HepG2 (cell line): ENCODE data around the gene AGRN. TPM values are rescaled to one million over a fixed set of nuclear protein-coding genes. Genes with fewer than 3 reads are reported as not detected.

Experiments
- ATAC-seq: fragments of 200-7000 bp; cut with Tn5 transposase; 3 replicates; pipeline ENCODE4 v1.9.1; 2020; ENCODE audit warnings: mild to moderate bottlenecking, moderate library complexity
- BruUV-seq: library from RNA; stranded (reverse); fragments of 400-500 nt; replicated peaks from 2 replicates; lab custom pipeline; 2021; lab: Mats Ljungman, UMichigan
- CTCF ChIA-PET: fragments of 300-600 bp; formaldehyde crosslinking; extraction: SDS; loops from one replicate; lab custom pipeline; 2021; ENCODE audit warnings: low total read pairs, inconsistent platforms, low intra/inter-chr PET ratio; lab: Yijun Ruan, JAX
- POLR2A ChIA-PET: fragments of 350-600 bp; sonication (Branson Sonifier 250); formaldehyde crosslinking; loops from one replicate; lab custom pipeline; 2020; ENCODE audit warnings: antibody characterized with exemption, inconsistent platforms; lab: Yijun Ruan, JAX
- DNase-seq: peaks from one replicate; pipeline ENCODE4 v3.0.0-alpha.2; 2015; ENCODE audit warnings: low spot score
- FAIRE-seq: peaks from 3 replicates; lab custom pipeline; 2011; peaks lifted over from hg19 to GRCh38; lab: Jason Lieb, UNC
- H2AFZ ChIP-seq: one replicate; pipeline ENCODE4 v1.6.1; 2011; ENCODE audit warnings: low read length, inconsistent platforms
- H3K27ac ChIP-seq: fragments of 300-600 bp; 3 replicates; pipeline ENCODE4 v1.8.0; 2011; ENCODE audit warnings: mixed run types, mild to moderate bottlenecking, mixed read lengths, low read length, inconsistent platforms; ENCODE audit not compliant: insufficient read depth; ENCODE audit errors: extremely low read length
- H3K27me3 ChIP-seq, 2 experiments: fragments of 200-600 bp in 1 of 2; 2 replicates in 1 of 2; 3 replicates in 1 of 2; pipeline versions ENCODE4 v1.6.0 to v1.8.0; 2011; ENCODE audit warnings: low read length in 2 of 2, mild to moderate bottlenecking in 2 of 2, moderate library complexity in 2 of 2, inconsistent platforms in 1 of 2; ENCODE audit not compliant: insufficient read depth in 2 of 2, control insufficient read depth in 1 of 2
- H3K36me3 ChIP-seq, 2 experiments: fragments of 200-600 bp in 1 of 2; replicated peaks in 1 of 2; 2 replicates in 1 of 2; 3 replicates in 1 of 2; pipeline versions ENCODE4 v1.5.1 to v1.8.0; 2011; ENCODE audit warnings: low read length in 2 of 2, inconsistent platforms in 1 of 2; ENCODE audit not compliant: insufficient read depth in 2 of 2, control insufficient read depth in 1 of 2
- H3K4me1 ChIP-seq: 2 replicates; pipeline ENCODE4 v1.5.1; 2012; ENCODE audit warnings: low read length, inconsistent platforms; ENCODE audit not compliant: insufficient read depth
- H3K4me2 ChIP-seq: 2 replicates; pipeline ENCODE4 v1.6.0; 2011; ENCODE audit warnings: low read depth, low read length, inconsistent platforms
- H3K4me3 ChIP-seq, 3 experiments: fragments of 200-600 bp in 1 of 3; sonication (generic), shearing (Covaris generic) in 1 of 3; replicated peaks in 1 of 3; 2 replicates each; pipeline ENCODE4 v1.5.1; 2011 to 2016; ENCODE audit warnings: low read length in 3 of 3, inconsistent platforms in 2 of 3, low read depth in 2 of 3, mild to moderate bottlenecking in 2 of 3, control low read depth in 1 of 3, mixed read lengths in 1 of 3; ENCODE audit not compliant: insufficient read depth in 1 of 3
- H3K79me2 ChIP-seq: one replicate; pipeline ENCODE4 v1.6.1; 2011; ENCODE audit warnings: low read length, inconsistent platforms; ENCODE audit not compliant: insufficient read depth
- H3K9ac ChIP-seq: 2 replicates; pipeline ENCODE4 v1.6.0; 2011; ENCODE audit warnings: mild to moderate bottlenecking, low read depth, low read length, inconsistent platforms; ENCODE audit not compliant: insufficient read depth
- H3K9me3 ChIP-seq: 2 replicates; pipeline ENCODE4 v1.5.1; 2012; ENCODE audit warnings: mild to moderate bottlenecking, low read length
- H4K20me1 ChIP-seq: 2 replicates; pipeline ENCODE4 v1.6.0; 2011; ENCODE audit warnings: inconsistent platforms, mild to moderate bottlenecking, low read length, moderate library complexity; ENCODE audit not compliant: insufficient read depth
- ATM ChIP-seq: fragments of 450-650 bp; IDR thresholded peaks from 2 replicates; pipeline ENCODE4 v1.7.1; 2017; ENCODE audit warnings: mild to moderate bottlenecking, borderline replicate concordance
- KLF6 ChIP-seq: IDR thresholded peaks from 2 replicates; pipeline ENCODE4 v1.8.0; 2016; ENCODE audit warnings: missing biosample characterization, missing genetic modification reagents
- PHF5A ChIP-seq: IDR thresholded peaks from one replicate; pipeline ENCODE4 v1.6.1; 2018; ENCODE audit warnings: low read depth, missing genetic modification reagents; ENCODE audit not compliant: unreplicated experiment
- RFXAP ChIP-seq: sonication (generic); formaldehyde crosslinking; IDR thresholded peaks from 2 replicates; pipeline ENCODE4 v1.4.0; 2020; ENCODE audit warnings: missing genetic modification reagents, borderline replicate concordance
- ZBTB20 ChIP-seq: sonication (generic); formaldehyde crosslinking; IDR thresholded peaks from 2 replicates; pipeline ENCODE4 v1.8.1; 2023; ENCODE audit warnings: missing genetic modification reagents, low read depth, mild to moderate bottlenecking, borderline replicate concordance
- ZNF232 ChIP-seq: sonication (generic); formaldehyde crosslinking; IDR thresholded peaks from 2 replicates; pipeline ENCODE4 v1.4.0; 2020; ENCODE audit warnings: missing genetic modification reagents, borderline replicate concordance
- ZNF256 ChIP-seq: sonication (generic); formaldehyde crosslinking; conservative IDR thresholded peaks from 2 replicates; pipeline ENCODE4 v1.4.0; 2020; ENCODE audit warnings: missing genetic modification reagents
- ZNF33B ChIP-seq: sonication (generic); formaldehyde crosslinking; IDR thresholded peaks from 2 replicates; pipeline ENCODE4 v1.5.1; 2020; ENCODE audit warnings: mild to moderate bottlenecking, missing genetic modification reagents
- ZNF703 ChIP-seq: sonication (generic); formaldehyde crosslinking; IDR thresholded peaks from 2 replicates; pipeline ENCODE4 v1.5.1; 2020; ENCODE audit warnings: missing genetic modification reagents, mild to moderate bottlenecking, moderate library complexity, borderline replicate concordance
- WGBS: methylation state at CpG from one replicate; pipeline ENCODE4 v1.1.6; 2017; ENCODE audit warnings: low lambda C conversion rate; 5-methylcytosine and 5-hydroxymethylcytosine counted together
- in situ Hi-C: cut with HindIII; loops from 2 replicates; pipeline ENCODE4 v1.10.0; 2017; ENCODE audit warnings: low pct_unique_long_range_greater_than_20kb; ENCODE audit not compliant: extremely low pct_ligation_motif_present
- intact Hi-C: fragments of 100-400 bp; cut with micrococcal nuclease; formaldehyde crosslinking; loops from one replicate; pipeline ENCODE4 v1.10.0; 2022; ENCODE audit not compliant: unreplicated experiment
- polyA plus RNA-seq, 8 experiments: library from polyadenylated mRNA; depleted of rRNA in 3 of 8; stranded (reverse) in 7 of 8; unstranded in 1 of 8; fragments of >200 nt; fragmentation: Illumina TruSeq in 4 of 8; extraction: Trizol in 4 of 8; gene quantifications; 2 replicates each; pipeline versions ENCODE4 v1.2.1 to v1.2.3, GENCODE V29; 2011 to 2016; ENCODE audit warnings: low read depth in 4 of 8, missing spikeins in 1 of 8, mixed read lengths in 1 of 8; ENCODE audit not compliant: insufficient read depth in 1 of 8
- total RNA-seq, 5 experiments: library from RNA; depleted of rRNA; stranded (reverse); fragments of >200 nt; fragmentation: Illumina TruSeq; extraction: Trizol; gene quantifications; 2 replicates each; pipeline ENCODE4 v1.2.3, GENCODE V29; 2016; ENCODE audit warnings: low read depth in 1 of 5
- TF ChIP-seq, protein P1 (sequence below): sonication (generic); formaldehyde crosslinking; IDR thresholded peaks from 2 replicates; pipeline ENCODE4; 2020; ENCODE audit warnings: missing genetic modification reagents, mild to moderate bottlenecking, borderline replicate concordance
- TF ChIP-seq, protein P2 (sequence below): sonication (generic); formaldehyde crosslinking; IDR thresholded peaks from 2 replicates; pipeline ENCODE4 v1.4.0; 2020; ENCODE audit warnings: missing genetic modification reagents
- TF ChIP-seq, protein P3 (sequence below): sonication (generic); IDR thresholded peaks from 2 replicates; pipeline ENCODE4 v1.6.1; 2016; ENCODE audit warnings: low read depth, borderline replicate concordance
- TF ChIP-seq, protein P4 (sequence below): sonication (generic); formaldehyde crosslinking; IDR thresholded peaks from 2 replicates; pipeline ENCODE4 v1.5.1; 2020; ENCODE audit warnings: mild to moderate bottlenecking, missing genetic modification reagents, moderate library complexity
- TF ChIP-seq, protein P5 (sequence below): sonication (generic); formaldehyde crosslinking; IDR thresholded peaks from 2 replicates; pipeline ENCODE4 v1.5.1; 2020; ENCODE audit warnings: missing genetic modification reagents, mild to moderate bottlenecking, borderline replicate concordance

AGRN gene
- total and polyA plus RNA-seq, 2 of the 13 experiments (the other 11 are each of a cell fraction or from before 2014, with no cell fraction given), result 29.8 to 65.2 TPM

DNA sequence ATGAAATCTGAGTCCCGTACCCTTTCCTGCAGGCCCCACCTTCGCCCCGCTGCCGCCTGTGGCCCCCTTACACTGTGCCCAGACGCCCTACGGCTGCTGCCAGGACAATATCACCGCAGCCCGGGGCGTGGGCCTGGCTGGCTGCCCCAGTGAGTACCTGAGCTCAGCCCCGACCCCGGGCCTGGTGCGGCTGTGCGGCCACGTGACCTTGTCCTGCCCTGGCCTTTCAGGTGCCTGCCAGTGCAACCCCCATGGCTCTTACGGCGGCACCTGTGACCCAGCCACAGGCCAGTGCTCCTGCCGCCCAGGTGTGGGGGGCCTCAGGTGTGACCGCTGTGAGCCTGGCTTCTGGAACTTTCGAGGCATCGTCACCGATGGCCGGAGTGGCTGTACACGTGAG lies 25.2 kb downstream of the AGRN start (continued):
- TF ChIP-seq, protein P1, sequence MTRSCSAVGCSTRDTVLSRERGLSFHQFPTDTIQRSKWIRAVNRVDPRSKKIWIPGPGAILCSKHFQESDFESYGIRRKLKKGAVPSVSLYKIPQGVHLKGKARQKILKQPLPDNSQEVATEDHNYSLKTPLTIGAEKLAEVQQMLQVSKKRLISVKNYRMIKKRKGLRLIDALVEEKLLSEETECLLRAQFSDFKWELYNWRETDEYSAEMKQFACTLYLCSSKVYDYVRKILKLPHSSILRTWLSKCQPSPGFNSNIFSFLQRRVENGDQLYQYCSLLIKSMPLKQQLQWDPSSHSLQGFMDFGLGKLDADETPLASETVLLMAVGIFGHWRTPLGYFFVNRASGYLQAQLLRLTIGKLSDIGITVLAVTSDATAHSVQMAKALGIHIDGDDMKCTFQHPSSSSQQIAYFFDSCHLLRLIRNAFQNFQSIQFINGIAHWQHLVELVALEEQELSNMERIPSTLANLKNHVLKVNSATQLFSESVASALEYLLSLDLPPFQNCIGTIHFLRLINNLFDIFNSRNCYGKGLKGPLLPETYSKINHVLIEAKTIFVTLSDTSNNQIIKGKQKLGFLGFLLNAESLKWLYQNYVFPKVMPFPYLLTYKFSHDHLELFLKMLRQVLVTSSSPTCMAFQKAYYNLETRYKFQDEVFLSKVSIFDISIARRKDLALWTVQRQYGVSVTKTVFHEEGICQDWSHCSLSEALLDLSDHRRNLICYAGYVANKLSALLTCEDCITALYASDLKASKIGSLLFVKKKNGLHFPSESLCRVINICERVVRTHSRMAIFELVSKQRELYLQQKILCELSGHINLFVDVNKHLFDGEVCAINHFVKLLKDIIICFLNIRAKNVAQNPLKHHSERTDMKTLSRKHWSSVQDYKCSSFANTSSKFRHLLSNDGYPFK, result no peak
- TF ChIP-seq, protein P2, sequence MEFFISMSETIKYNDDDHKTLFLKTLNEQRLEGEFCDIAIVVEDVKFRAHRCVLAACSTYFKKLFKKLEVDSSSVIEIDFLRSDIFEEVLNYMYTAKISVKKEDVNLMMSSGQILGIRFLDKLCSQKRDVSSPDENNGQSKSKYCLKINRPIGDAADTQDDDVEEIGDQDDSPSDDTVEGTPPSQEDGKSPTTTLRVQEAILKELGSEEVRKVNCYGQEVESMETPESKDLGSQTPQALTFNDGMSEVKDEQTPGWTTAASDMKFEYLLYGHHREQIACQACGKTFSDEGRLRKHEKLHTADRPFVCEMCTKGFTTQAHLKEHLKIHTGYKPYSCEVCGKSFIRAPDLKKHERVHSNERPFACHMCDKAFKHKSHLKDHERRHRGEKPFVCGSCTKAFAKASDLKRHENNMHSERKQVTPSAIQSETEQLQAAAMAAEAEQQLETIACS (CRISPR knock-in tag), result no peak
- TF ChIP-seq KLF6 (CRISPR knock-in tag), result no peak
- TF ChIP-seq RFXAP (CRISPR knock-in tag), result no peak
- TF ChIP-seq PHF5A, result no peak
- TF ChIP-seq ZNF33B (CRISPR knock-in tag), result no peak

DNA sequence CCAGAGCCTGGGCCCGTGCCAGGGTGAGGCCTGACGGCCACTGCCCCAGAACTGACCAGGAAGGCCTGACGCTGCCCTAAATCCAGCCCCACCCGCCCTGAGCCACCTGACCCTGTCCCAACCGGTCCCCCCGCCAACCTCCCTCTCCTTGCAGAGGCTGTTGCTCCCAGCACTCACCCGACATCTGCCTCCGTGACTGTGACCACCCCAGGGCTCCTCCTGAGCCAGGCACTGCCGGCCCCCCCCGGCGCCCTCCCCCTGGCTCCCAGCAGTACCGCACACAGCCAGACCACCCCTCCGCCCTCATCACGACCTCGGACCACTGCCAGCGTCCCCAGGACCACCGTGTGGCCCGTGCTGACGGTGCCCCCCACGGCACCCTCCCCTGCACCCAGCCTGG lies 26.3 kb downstream of the AGRN start:
- ATAC-seq, result no peak
- H3K4me1 ChIP-seq, result no peaks in the 10 kb centered on the region
- H3K4me3 ChIP-seq, result no peak overlapping the region
- no peaks in the 10 kb centered on the region for H4K20me1 ChIP-seq
- H3K79me2 ChIP-seq, result no peaks in the 10 kb centered on the region
- no peaks in the 10 kb centered on the region for H3K9me3 ChIP-seq
- H3K4me2 ChIP-seq, result no peak overlapping the region
- TSS peak; percentile 42 for BruUV-seq
- no peaks in the 10 kb centered on the region for H3K27me3 ChIP-seq
- 96% methylated on average over 20 of the region's 20 CpGs for WGBS
- H3K9ac ChIP-seq, result no peak overlapping the region
- POLR2A ChIA-PET, result no interaction called here
- no peak overlapping the region for H3K27ac ChIP-seq
- CTCF ChIA-PET, result no interaction called here
- no peak for DNase-seq
- intact Hi-C loops (no loop called here), in situ Hi-C loops (no loop called here)
- peaks cover 46 to 66% of the 10 kb centered on the region in 2 experiments; a peak in 4 of 5 replicates for H3K36me3 ChIP-seq
- FAIRE-seq, result no peak
- H2AFZ ChIP-seq, result no peak overlapping the region
- TF ChIP-seq ZNF256 (CRISPR knock-in tag) (no peak), ZNF703 (CRISPR knock-in tag) (no peak), ZBTB20 (CRISPR knock-in tag) (no peak), ZNF232 (CRISPR knock-in tag) (no peak), ATM (no peak)
- TF ChIP-seq, protein P3, sequence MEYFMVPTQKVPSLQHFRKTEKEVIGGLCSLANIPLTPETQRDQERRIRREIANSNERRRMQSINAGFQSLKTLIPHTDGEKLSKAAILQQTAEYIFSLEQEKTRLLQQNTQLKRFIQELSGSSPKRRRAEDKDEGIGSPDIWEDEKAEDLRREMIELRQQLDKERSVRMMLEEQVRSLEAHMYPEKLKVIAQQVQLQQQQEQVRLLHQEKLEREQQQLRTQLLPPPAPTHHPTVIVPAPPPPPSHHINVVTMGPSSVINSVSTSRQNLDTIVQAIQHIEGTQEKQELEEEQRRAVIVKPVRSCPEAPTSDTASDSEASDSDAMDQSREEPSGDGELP, result no peak
- TF ChIP-seq, protein P4, sequence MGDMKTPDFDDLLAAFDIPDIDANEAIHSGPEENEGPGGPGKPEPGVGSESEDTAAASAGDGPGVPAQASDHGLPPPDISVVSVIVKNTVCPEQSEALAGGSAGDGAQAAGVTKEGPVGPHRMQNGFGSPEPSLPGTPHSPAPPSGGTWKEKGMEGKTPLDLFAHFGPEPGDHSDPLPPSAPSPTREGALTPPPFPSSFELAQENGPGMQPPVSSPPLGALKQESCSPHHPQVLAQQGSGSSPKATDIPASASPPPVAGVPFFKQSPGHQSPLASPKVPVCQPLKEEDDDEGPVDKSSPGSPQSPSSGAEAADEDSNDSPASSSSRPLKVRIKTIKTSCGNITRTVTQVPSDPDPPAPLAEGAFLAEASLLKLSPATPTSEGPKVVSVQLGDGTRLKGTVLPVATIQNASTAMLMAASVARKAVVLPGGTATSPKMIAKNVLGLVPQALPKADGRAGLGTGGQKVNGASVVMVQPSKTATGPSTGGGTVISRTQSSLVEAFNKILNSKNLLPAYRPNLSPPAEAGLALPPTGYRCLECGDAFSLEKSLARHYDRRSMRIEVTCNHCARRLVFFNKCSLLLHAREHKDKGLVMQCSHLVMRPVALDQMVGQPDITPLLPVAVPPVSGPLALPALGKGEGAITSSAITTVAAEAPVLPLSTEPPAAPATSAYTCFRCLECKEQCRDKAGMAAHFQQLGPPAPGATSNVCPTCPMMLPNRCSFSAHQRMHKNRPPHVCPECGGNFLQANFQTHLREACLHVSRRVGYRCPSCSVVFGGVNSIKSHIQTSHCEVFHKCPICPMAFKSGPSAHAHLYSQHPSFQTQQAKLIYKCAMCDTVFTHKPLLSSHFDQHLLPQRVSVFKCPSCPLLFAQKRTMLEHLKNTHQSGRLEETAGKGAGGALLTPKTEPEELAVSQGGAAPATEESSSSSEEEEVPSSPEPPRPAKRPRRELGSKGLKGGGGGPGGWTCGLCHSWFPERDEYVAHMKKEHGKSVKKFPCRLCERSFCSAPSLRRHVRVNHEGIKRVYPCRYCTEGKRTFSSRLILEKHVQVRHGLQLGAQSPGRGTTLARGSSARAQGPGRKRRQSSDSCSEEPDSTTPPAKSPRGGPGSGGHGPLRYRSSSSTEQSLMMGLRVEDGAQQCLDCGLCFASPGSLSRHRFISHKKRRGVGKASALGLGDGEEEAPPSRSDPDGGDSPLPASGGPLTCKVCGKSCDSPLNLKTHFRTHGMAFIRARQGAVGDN, result no peak
- TF ChIP-seq, protein P5, sequence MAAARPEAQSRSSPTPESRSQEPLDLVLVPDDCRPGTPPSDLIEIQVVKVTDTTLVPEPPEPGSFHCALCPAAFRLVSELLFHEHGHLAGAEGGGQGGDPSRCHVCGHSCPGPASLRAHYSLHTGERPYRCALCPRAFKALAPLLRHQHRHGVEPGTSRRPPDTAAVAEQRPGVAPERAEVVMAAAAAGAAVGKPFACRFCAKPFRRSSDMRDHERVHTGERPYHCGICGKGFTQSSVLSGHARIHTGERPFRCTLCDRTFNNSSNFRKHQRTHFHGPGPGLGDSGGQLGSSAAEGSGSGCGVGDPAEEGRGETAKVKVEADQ (CRISPR knock-in tag), result no peak
